Testis (tissue), 3 donors: Measurements from ENCODE around the gene FRG2B. TPM values are rescaled to one million over a fixed set of nuclear protein-coding genes. Genes with fewer than 3 reads are reported as not detected.
"Not testable (repeated sequence)": the region's sequence is repeated elsewhere in the genome, so short reads cannot be mapped to it uniquely, and the experiment has no call there.

Source experiments
- DNase-seq: peaks from one replicate; pipeline ENCODE4 v3.0.0-alpha.2; 2019
- H3K27ac ChIP-seq, 2 donors: fragments of 200-600 bp; sonication (generic); one replicate each; pipeline ENCODE4 v1.5.1; 2019
- H3K27me3 ChIP-seq: fragments of 200-600 bp; sonication (generic); one replicate; pipeline ENCODE4 v1.5.1; 2019
- H3K36me3 ChIP-seq: fragments of 200-600 bp; sonication (generic); one replicate; pipeline ENCODE4 v1.5.1; 2017; ENCODE audit warnings: low read depth; ENCODE audit errors: missing control alignments
- H3K4me1 ChIP-seq: fragments of 200-600 bp; sonication (generic); one replicate; pipeline ENCODE4 v1.5.1; 2019
- H3K4me3 ChIP-seq, 2 donors: fragments of 200-600 bp; sonication (generic); one replicate each; pipeline ENCODE4 v1.5.1; 2017 to 2019
- H3K9me3 ChIP-seq: fragments of 200-600 bp; sonication (generic); one replicate; pipeline ENCODE4 v1.5.1; 2017
- POLR2A ChIP-seq: fragments of 450-650 bp; IDR thresholded peaks from one replicate; pipeline ENCODE4 v1.6.1; 2017; ENCODE audit warnings: antibody characterized with exemption, mild to moderate bottlenecking, moderate library complexity
- WGBS, 2 donors: methylation state at CpG; one replicate each; pipeline ENCODE4 v1.1.5; 2018; 5-methylcytosine and 5-hydroxymethylcytosine counted together
- intact Hi-C: fragments of 100-400 bp; cut with DNase I; formaldehyde crosslinking; loops from one replicate; pipeline ENCODE4 v1.15.1; 2023; ENCODE audit warnings: low total_unique reads
- polyA plus RNA-seq: library from polyadenylated mRNA; stranded (reverse); fragments of 350-450 nt; fragmentation: Illumina TruSeq; extraction: RNeasy Lipid Tissue Mini Kit (QIAGEN cat#74804); gene quantifications from one replicate; pipeline ENCODE4 v1.2.3, GENCODE V29; 2014; ENCODE audit warnings: low read depth, low replicate concordance; ENCODE audit not compliant: insufficient read depth
- total RNA-seq, 2 donors: library from RNA; depleted of rRNA; stranded (reverse); fragments of >200 nt; gene quantifications; one replicate each; pipeline ENCODE4 v1.2.3, GENCODE V29; 2016
- TF ChIP-seq, protein P1 (sequence below), 3 experiments: fragments of 450-650 bp in 2 of 3; fragments of 200-600 bp in 1 of 3; sonication (generic) in 1 of 3; IDR thresholded peaks; one replicate each; pipeline ENCODE4 v1.5.1; 2016 to 2019; ENCODE audit warnings: antibody characterized with exemption in 3 of 3, mild to moderate bottlenecking in 2 of 3, moderate library complexity in 1 of 3

Gene FRG2B
- total and polyA plus RNA-seq, 3 donors from 2014 or later = not detected

DNA sequence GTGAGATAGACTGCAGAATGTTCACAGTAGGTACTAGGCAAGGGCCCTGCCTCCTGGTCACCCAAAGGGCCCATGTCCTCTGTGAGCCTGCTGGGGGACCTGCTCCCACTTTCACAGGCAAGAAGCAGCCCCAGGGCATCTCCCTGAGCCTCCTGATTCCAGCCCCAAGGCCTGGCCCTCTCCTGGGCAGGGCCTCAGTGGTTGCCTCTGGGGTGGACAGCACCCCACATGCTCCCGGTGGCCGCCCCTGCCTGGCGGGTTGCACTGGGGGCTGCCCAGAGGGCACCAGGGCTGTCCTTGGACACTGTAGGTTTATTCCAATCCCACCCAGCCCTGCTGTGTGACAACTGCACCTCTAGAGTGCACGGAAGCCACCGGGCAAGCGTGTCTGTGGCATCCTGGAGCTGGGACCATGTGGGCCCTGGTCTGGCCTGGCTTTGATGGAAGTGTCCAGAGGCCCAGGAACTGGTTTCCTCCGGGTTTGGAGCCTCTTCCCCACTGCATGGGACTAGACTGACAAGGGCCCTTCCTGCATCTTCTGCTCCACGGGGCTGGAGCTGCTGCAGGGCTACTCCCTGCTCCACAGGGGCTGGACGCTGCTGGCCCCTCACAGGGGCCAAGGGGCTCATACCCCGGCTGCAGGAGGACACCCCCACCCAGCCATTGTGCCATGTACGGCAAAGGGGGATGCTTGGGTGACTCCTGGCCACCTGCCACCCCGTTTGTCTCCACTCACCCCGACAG lies 36.2 kb downstream of the FRG2B start:
- Histone ChIP-seq H3K9me3 (no peaks in the 10 kb centered on the region), H3K36me3 (no peaks in the 10 kb centered on the region), H3K27me3 (no peaks in the 10 kb centered on the region), H3K4me3 (no peak overlapping the region), H3K4me1 (no peaks in the 10 kb centered on the region), H3K27ac (no peak overlapping the region)
- intact Hi-C loops = no loop called here
- no peak for TF ChIP-seq POLR2A
- TF ChIP-seq, protein P1, sequence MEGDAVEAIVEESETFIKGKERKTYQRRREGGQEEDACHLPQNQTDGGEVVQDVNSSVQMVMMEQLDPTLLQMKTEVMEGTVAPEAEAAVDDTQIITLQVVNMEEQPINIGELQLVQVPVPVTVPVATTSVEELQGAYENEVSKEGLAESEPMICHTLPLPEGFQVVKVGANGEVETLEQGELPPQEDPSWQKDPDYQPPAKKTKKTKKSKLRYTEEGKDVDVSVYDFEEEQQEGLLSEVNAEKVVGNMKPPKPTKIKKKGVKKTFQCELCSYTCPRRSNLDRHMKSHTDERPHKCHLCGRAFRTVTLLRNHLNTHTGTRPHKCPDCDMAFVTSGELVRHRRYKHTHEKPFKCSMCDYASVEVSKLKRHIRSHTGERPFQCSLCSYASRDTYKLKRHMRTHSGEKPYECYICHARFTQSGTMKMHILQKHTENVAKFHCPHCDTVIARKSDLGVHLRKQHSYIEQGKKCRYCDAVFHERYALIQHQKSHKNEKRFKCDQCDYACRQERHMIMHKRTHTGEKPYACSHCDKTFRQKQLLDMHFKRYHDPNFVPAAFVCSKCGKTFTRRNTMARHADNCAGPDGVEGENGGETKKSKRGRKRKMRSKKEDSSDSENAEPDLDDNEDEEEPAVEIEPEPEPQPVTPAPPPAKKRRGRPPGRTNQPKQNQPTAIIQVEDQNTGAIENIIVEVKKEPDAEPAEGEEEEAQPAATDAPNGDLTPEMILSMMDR (IDR thresholded peaks at IDR 0.05) = no peak
- DNase-seq = no peak
- 82 to 92% methylated on average over 3 to 13 of the region's 13 CpGs for WGBS, 2 donors

DNA sequence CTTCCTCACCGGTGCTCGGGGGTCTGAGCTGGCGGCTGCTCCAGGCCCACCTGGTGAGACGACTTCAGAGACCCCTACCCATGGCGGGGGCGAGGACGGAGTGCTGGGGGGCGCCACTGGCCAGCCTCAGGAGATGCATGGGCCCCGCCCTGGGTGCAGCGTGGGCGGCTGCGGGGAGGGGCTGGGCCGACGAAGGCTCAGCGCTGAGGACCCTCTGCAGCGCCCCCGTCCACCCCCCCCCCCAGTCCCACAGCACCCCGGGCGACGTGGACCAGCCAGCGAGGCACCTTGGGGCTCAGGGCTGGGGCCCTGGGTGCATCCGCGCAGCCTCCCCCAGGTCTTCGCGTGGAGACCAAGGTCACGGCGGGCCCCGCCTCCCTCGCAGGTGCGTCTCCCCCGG lies 49.6 kb downstream of the FRG2B start:
- not testable (repeated sequence) for H3K27ac ChIP-seq, H3K9me3 ChIP-seq, H3K4me3 ChIP-seq, H3K27me3 ChIP-seq, H3K4me1 ChIP-seq, H3K36me3 ChIP-seq, DNase-seq
- no CpG with 5 or more reads among the region's 31 CpGs for WGBS, 2 donors
- intact Hi-C loops = loop anchor here (10.0 kb wide), 1 partner anchor 152 kb away; the partner anchor contains the start of gene SPRN

Other genes starting within 250 kb of the FRG2B start
- 10 to 100 TPM; 24.8 to 49.5 TPM for gene PAOX, start 247.5 kb downstream of the FRG2B start, total RNA-seq
- gene PAOX, start 247.5 kb downstream of the FRG2B start, polyA plus RNA-seq = 91.5 TPM
- 10 to 100 TPM; 72.9 to 84.8 TPM for gene MTG1, start 232.6 kb downstream of the FRG2B start, total RNA-seq
- gene MTG1, start 232.6 kb downstream of the FRG2B start, polyA plus RNA-seq = 76.1 TPM
- gene SPRN, start 202.2 kb downstream of the FRG2B start, total RNA-seq = 1 to 10 TPM; 1.7 to 1.8 TPM
- 2.7 TPM for gene SPRN, start 202.2 kb downstream of the FRG2B start, polyA plus RNA-seq
- 10 to 100 TPM; 11.6 to 13.1 TPM for gene SCART1, start 172.8 kb downstream of the FRG2B start, total RNA-seq
- 1.6 TPM for gene SCART1, start 172.8 kb downstream of the FRG2B start, polyA plus RNA-seq
- 10 to 100 TPM in 1 of 2 donors, 1 to 10 TPM in 1; 9.6 to 10.2 TPM for gene CYP2E1, start 99.4 kb downstream of the FRG2B start, total RNA-seq
- 9.0 TPM for gene CYP2E1, start 99.4 kb downstream of the FRG2B start, polyA plus RNA-seq
- gene SYCE1, start 61.2 kb downstream of the FRG2B start, total RNA-seq = 10 to 100 TPM; 43.4 to 78.2 TPM
- gene SYCE1, start 61.2 kb downstream of the FRG2B start, polyA plus RNA-seq = 139 TPM